Sciatic nerve (tissue), 2 donors: Measurements from ENCODE around the gene PRKAG2. TPM values are rescaled to one million over a fixed set of nuclear protein-coding genes. Genes with fewer than 3 reads are reported as not detected.
A peak's percentile ranks its signal among the peaks of the same experiment; 100 is the strongest.

Experiments used
- ATAC-seq: fragments of 200-7000 bp; cut with Tn5 transposase; one replicate; pipeline ENCODE4 v1.9.1; 2020; ENCODE audit warnings: mild to moderate bottlenecking, moderate library complexity
- DNase-seq: peaks from one replicate; pipeline ENCODE4 v3.0.0-alpha.2; 2020; ENCODE audit warnings: low spot score
- intact Hi-C: fragments of 100-400 bp; cut with DNase I; formaldehyde crosslinking; loops from one replicate; pipeline ENCODE4 v1.14.2; 2022
- total RNA-seq: library from RNA; stranded (reverse); fragmentation: NEBNext Ultra II Directional; extraction: Animal tissue kit (Norgen Biotek cat#: 25700); gene quantifications from one replicate; pipeline ENCODE4 v1.2.1, GENCODE V29; 2021
- donor health status: DM: no; HTN: no; CAD: no.
- donor health status: DM: no; HTN: no; CAD: no.

Gene PRKAG2
- total RNA-seq, 1 donor from 2014 or later: 31.5 TPM

GRCh38 chr7:151770232-151770631 is 106.7 kb downstream of the PRKAG2 start:
- DNase-seq (no peak), ATAC-seq (no peak)
- intact Hi-C loops: no loop called here

GRCh38 chr7:151769188-151769821 is 107.6 kb downstream of the PRKAG2 start:
- DNase-seq: no peak
- peak; percentile 17 for ATAC-seq
- intact Hi-C loops: no loop called here

- DNase-seq (no peak), ATAC-seq (no peak)
- intact Hi-C loops: no loop called here
Measured at GRCh38 chr7:151768805-151769187, 108.1 kb downstream of the PRKAG2 start.

DNA sequence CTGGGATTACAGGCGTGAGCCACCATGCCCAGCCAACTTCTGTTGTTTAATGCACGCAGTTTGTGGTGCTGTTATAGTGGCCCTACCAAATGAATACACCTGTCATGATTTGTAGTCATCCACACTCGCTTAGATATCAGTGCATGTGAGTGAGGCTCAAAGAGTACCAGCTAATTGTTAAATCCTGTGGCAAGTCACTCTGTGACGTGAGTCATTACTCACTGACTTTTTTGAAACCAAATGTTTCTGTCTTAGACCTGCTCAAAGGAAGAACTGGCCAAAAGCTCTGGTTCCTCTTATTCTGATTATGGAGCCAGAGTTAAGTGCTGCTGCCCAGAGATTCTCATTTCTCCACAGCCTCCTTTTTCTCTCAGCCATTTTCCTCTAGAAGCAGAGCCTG is 109.4 kb downstream of the PRKAG2 start:
- ATAC-seq: no peak
- no peak for DNase-seq
- intact Hi-C loops: no loop called here

DNA sequence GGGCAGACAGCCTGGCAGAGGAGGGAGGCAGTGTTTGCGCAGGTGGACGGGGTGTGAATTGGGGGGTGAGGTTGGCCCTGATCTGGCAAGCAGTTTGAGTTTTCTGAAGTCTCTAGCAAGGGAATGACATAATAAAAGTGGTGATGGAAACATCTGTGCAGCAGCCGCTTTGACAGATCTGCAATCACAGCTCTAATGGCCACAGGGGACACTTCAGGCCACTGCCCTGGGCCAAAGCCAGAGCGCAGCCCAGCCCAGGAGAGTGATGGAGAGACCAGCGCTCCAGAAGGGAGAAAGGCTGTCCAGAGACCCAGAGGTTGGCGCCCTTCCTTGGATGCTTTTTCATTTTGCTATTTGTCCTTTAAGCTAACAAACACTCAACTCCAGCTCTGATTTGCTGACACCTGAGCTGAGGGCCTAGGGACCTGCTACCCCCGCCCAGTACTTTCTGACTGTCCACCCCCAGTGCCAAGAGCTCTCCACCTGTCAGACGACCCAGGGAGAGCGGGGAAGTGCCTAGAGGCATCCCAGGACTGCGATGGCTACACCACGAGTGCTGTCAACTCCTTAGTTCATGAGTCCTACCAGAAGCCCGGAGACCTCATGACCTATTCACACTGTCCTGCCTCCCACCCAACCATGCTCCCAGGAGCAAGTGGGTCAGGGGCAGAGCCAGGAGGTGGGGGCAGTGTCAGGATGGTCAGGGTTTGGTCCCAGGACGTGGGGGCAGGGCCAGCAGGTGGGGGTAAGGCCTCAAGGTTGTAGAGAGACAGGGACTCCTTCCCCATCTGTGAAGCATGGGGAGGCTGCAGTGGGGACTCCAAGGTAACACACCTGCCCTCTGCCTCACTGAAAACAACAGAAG is 112.6 kb downstream of the PRKAG2 start:
- no peak for DNase-seq
- intact Hi-C loops: no loop called here

DNA sequence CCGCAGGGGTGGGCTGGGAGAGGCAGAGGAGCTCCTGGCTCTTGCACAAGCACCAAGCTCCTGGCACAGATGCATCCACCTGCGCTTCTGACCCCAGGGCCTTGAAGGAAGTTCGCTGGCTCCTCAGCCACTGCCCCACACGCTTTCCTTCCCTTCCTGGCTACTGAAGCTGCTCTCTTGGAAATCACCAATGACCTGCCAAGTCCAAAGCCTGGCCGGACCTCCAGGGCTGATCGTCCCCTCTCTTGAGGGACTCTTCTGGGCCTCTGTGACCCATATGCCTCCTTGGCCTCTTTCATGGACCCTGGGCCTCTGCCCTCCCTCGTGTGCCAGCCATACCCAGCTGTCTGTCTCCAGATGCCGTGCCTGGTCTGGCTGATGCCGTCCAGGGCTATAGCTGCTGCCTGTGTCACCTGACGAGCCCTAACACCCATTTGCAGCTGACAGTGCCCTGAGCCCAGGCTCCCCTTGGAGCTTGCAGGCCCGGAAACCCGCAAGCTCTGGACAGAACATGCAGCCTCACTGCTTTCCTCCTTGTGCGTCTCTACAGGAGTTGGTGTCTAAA is 113.4 kb downstream of the PRKAG2 start:
- intact Hi-C loops: no loop called here
- no peak for ATAC-seq
- no peak for DNase-seq

More for the DNA sequence above, 112.6 kb downstream of the PRKAG2 start:
- no peak for ATAC-seq

- ATAC-seq (no peak), DNase-seq (no peak)
- intact Hi-C loops: no loop called here
Measured at GRCh38 chr7:151762583-151763245, 114.2 kb downstream of the PRKAG2 start.

DNA sequence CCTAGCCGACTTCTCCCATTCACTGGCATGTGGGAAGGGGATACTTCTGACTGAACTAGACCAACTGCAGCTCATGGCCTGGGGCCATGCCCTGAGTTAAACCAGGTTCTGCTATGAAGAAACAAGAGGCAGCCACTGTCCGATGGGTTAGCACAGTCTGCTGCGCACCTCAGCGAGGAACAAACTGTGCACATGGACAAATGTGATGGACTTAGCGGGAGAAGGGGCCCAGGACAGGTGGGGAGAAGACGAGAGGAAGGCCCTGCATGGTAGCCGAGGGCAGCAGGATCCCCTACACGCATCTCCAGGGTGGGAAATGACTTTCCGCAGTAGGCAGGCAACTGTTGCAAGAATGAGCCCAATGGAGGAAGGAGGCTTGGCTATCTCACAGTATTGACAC is 115.0 kb downstream of the PRKAG2 start:
- intact Hi-C loops: no loop called here
- no peak for ATAC-seq

GRCh38 chr7:151761231-151761630 is 115.7 kb downstream of the PRKAG2 start:
- no peak for DNase-seq
- intact Hi-C loops: no loop called here
- ATAC-seq: no peak

More for the DNA sequence above, 115.0 kb downstream of the PRKAG2 start:
- DNase-seq: no peak

DNA sequence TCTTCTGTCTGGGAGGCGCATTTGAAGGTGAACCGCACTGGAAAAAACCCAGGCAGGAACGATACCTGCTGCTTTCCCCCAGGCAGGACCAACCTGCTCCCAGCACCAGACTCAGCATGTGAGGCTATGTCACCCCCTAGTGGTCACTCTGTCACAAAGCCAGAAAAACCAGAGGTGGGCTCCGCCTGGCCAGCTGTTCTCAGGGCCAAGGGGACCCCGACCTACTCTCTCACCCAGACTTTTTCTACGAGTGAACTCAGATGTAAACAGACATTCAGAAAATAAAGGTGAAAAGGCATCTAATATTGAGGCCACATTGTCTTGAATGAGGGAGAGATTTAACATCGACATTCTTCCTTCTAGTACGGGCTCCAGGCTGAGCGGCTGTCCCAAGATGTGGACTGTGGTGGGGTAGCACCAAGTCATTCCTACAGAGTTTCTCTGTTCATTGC is 117.3 kb downstream of the PRKAG2 start:
- intact Hi-C loops: loop anchor here (10.0 kb wide), 3 partner anchors 135 to 305 kb away; no protein-coding TSS in a partner anchor
- peak; percentile 55 for ATAC-seq
- DNase-seq: no peak

DNA sequence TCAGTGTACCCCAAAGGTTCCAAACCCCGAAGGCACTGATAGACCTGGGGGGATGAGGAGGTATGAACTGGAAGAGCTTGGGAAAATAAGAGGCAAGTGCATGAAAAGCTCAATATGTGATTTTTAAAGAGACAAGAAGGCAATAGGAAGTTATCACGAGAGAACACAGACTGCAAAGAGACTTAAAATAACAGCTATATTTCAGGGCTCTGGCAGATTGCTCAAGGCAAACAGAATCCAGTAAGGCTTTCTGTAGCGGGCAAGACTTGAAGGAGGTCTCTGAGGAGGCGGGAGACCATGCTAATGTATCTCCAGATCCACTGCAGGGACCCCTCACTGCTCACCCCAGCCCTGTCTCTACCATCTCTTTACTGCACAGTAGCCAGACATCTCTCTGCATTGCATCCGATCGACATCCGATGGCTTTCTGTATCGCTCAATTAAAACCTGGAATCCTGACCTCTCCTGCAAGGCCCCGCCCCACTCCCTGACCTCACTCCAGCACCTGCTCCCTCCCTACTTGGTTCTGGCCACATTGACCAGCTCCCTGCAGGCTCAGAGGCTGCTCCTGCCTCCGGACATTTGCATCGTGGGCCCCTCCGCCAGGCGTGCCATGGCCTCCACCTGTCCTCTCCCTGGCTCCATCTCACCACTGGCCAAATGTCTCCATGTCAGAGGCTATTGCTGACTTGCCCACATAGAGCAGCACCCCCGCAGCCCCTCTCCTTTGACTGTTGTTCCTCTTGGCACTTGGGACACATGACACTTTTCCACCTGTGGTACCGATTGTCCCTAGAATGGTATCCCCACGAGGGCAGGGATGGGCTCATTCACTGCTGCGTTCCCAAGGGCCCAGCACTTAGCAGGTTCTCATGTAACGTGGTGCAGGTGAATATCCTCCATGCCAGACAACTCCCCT is 118.0 kb downstream of the PRKAG2 start:
- ATAC-seq (no peak), DNase-seq (no peak)
- intact Hi-C loops: loop anchor here (10.0 kb wide), 3 partner anchors 134 to 304 kb away; no protein-coding TSS in a partner anchor

GRCh38 chr7:151757274-151757673 is 119.6 kb downstream of the PRKAG2 start:
- intact Hi-C loops: loop anchor here (10.0 kb wide), 3 partner anchors 132 to 302 kb away; no protein-coding TSS in a partner anchor
- no peak for ATAC-seq
- no peak for DNase-seq

- ATAC-seq (no peak), DNase-seq (no peak)
- intact Hi-C loops: loop anchor here (10.0 kb wide), 3 partner anchors 132 to 302 kb away; no protein-coding TSS in a partner anchor
Measured at GRCh38 chr7:151756866-151757265, 120.0 kb downstream of the PRKAG2 start.

GRCh38 chr7:151756076-151756731 is 120.7 kb downstream of the PRKAG2 start:
- no peak for ATAC-seq
- DNase-seq: no peak
- intact Hi-C loops: loop anchor here (10.0 kb wide), 3 partner anchors 131 to 301 kb away; no protein-coding TSS in a partner anchor

- DNase-seq (no peak), ATAC-seq (peak; percentile 13)
- intact Hi-C loops: loop anchor here (10.0 kb wide), 3 partner anchors 130 to 300 kb away; no protein-coding TSS in a partner anchor
Measured at GRCh38 chr7:151755131-151755801, 121.6 kb downstream of the PRKAG2 start.

GRCh38 chr7:151754688-151755130 is 122.2 kb downstream of the PRKAG2 start:
- DNase-seq: no peak
- intact Hi-C loops: loop anchor here (10.0 kb wide), 3 partner anchors 130 to 300 kb away; no protein-coding TSS in a partner anchor
- no peak for ATAC-seq

DNA sequence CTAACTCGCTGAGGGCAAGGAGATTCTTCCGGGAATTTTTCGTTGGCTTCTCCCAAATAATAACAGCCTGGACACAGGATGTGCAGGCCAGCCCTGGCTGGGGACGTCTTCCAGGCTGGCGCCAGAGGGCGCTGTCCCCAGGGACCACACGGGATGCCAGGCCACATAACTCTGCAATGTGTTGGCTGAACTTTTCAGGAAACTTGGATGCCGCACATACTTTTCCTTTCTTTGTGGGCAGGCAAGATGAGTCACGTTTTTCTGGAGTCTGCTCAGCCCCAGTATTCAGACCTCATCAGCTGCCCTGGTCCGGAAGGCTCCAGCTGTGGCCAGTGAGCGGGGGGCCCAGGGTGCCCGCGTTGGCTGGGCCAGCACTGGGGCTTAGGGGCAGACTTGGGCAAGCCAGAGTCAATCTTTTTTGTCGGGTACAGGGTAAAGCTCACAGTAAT is 122.7 kb downstream of the PRKAG2 start:
- DNase-seq (peak; percentile 79), ATAC-seq (peak; percentile 92)
- intact Hi-C loops: loop anchor here (10.0 kb wide), 3 partner anchors 129 to 299 kb away; no protein-coding TSS in a partner anchor
